ENCODE results near the gene SCLT1. TPM values are rescaled to one million over a fixed set of nuclear protein-coding genes. Genes with fewer than 3 reads are reported as not detected.

Gene SCLT1
- polyA plus RNA-seq, 1 of the 3 experiments (the other 2 are of a cell fraction) = 2.2 TPM

DNA sequence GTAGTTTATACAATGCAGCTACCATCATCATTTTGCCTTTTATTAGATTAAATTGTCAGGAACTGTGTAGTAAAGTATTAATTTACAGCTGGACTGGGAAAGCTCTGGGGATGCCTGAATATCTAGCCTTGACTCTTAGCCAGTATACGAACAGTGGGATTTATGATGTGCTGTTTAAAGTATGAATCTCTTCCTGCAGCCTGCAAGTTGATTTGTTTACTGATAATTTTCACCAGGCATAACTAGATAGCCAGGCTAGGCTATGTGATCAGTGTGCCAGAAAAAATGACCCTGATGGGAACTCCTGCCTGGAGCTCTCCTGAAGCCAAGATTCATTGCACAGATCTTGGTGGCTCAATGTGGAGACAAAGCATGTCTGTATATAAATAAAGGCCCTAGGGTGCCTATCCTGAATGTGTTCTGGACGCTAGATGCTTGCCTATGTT, 119.2 kb downstream of the SCLT1 start (continued):
- TF ChIP-seq EP300 (IDR thresholded peaks at IDR 0.05; ENCODE audit: borderline replicate concordance in 1 of 2, low read depth in 1 of 2, low read length in 1 of 2) = peak in 1 of 2 experiments; percentile 67; a peak in 2 of 4 replicates
- TF ChIP-seq FOXJ3 (CRISPR knock-in tag; IDR thresholded peaks at IDR 0.05) = no peak
- no peak for TF ChIP-seq MAX (IDR thresholded peaks at IDR 0.05; ENCODE audit: low read depth)
- no peak for TF ChIP-seq RXRA (IDR thresholded peaks at IDR 0.05; ENCODE audit: borderline replicate concordance, low read depth)
- no peak for TF ChIP-seq IRF3 (IDR thresholded peaks at IDR 0.05; ENCODE audit: low read depth, low read length)
- no peak for TF ChIP-seq USF1 (IDR thresholded peaks at IDR 0.05; ENCODE audit: borderline replicate concordance, low read depth)
- no peak for TF ChIP-seq NRF1 (IDR thresholded peaks at IDR 0.05; ENCODE audit: low read depth, low read length)

DNA sequence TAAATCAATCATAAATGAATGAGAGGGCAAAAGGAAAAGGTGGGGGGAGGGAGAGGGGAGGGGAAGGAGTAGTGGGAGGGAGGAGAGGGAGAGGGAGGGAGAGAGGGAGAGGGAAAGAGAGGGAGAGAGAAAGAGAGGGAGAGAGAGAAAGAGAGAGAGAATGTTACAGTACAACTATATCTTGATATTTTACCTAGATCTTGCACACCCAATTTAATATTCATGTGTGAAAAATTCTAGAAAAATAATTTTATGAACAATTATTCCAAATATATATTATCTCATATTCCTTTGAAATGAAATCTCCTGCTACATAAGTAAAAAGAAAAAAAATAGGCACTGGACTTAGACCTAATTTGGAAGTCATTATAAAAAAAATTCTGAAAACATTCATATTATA, 120.0 kb downstream of the SCLT1 start:
- Histone ChIP-seq H3K27me3 (ENCODE audit: insufficient read depth) (no peaks in the 10 kb centered on the region), H3K27ac (ENCODE audit: low read depth in 2 of 2, low read length in 1 of 2) (peak overlapping the region in 1 of 2 experiments; percentile 69; a peak in 1 of 4 replicates), H4K20me1 (ENCODE audit: insufficient read depth) (no peaks in the 10 kb centered on the region), H3K4me3 (ENCODE audit: low read depth in 2 of 2, low read length in 1 of 2) (no peak overlapping the region), H3K79me2 (ENCODE audit: insufficient read depth) (no peaks in the 10 kb centered on the region), H3F3A (replicated peaks; ENCODE audit: insufficient read depth) (peaks cover 8% of the 10 kb centered on the region), H2AFZ (ENCODE audit: low read depth) (no peak overlapping the region), H3K9ac (no peak overlapping the region), H3K4me2 (no peak overlapping the region), H3K4me1 (ENCODE audit: control insufficient read depth in 1 of 2, insufficient read depth in 2 of 2, low read depth in 1 of 2, low read length in 1 of 2) (peaks cover 5 to 7% of the 10 kb centered on the region in 2 experiments; a peak in 2 of 4 replicates), H3K9me2 (no peaks in the 10 kb centered on the region), H3K36me3 (replicated peaks in 1 of 2; ENCODE audit: control insufficient read depth in 1 of 2, insufficient read depth in 2 of 2, low read length in 1 of 2) (peaks cover 3 to 21% of the 10 kb centered on the region in 2 experiments), H3K9me3 (no peaks in the 10 kb centered on the region)
- ChIA-PET POLR2A (no interaction called here), CTCF (no interaction called here)
- no peak for DNase-seq
- TF ChIP-seq EZH2phosphoT487 (IDR thresholded peaks at IDR 0.05; ENCODE audit: borderline replicate concordance, low read depth) (no peak), RXRA (IDR thresholded peaks at IDR 0.05; ENCODE audit: borderline replicate concordance, low read depth) (no peak), FOSL2 (IDR thresholded peaks at IDR 0.05; ENCODE audit: borderline replicate concordance, low read depth) (no peak), TEAD4 (IDR thresholded peaks at IDR 0.05; ENCODE audit: borderline replicate concordance, insufficient read depth) (no peak), NRF1 (IDR thresholded peaks at IDR 0.05; ENCODE audit: low read depth, low read length) (no peak), GABPA (IDR thresholded peaks at IDR 0.05; ENCODE audit: low read depth) (no peak), NFIC (IDR thresholded peaks at IDR 0.05; ENCODE audit: borderline replicate concordance) (no peak), MXI1 (IDR thresholded peaks at IDR 0.05; ENCODE audit: low read depth, low read length) (no peak), RCOR1 (IDR thresholded peaks at IDR 0.05; ENCODE audit: low read length) (no peak), IRF3 (IDR thresholded peaks at IDR 0.05; ENCODE audit: low read depth, low read length) (no peak), JUND (IDR thresholded peaks at IDR 0.05) (no peak), YY1 (IDR thresholded peaks at IDR 0.05; ENCODE audit: low read depth) (no peak), RFX5 (IDR thresholded peaks at IDR 0.05; ENCODE audit: low read length) (no peak), GATA2 (CRISPR knock-in tag; IDR thresholded peaks at IDR 0.05) (no peak)
- TF ChIP-seq, protein P1, sequence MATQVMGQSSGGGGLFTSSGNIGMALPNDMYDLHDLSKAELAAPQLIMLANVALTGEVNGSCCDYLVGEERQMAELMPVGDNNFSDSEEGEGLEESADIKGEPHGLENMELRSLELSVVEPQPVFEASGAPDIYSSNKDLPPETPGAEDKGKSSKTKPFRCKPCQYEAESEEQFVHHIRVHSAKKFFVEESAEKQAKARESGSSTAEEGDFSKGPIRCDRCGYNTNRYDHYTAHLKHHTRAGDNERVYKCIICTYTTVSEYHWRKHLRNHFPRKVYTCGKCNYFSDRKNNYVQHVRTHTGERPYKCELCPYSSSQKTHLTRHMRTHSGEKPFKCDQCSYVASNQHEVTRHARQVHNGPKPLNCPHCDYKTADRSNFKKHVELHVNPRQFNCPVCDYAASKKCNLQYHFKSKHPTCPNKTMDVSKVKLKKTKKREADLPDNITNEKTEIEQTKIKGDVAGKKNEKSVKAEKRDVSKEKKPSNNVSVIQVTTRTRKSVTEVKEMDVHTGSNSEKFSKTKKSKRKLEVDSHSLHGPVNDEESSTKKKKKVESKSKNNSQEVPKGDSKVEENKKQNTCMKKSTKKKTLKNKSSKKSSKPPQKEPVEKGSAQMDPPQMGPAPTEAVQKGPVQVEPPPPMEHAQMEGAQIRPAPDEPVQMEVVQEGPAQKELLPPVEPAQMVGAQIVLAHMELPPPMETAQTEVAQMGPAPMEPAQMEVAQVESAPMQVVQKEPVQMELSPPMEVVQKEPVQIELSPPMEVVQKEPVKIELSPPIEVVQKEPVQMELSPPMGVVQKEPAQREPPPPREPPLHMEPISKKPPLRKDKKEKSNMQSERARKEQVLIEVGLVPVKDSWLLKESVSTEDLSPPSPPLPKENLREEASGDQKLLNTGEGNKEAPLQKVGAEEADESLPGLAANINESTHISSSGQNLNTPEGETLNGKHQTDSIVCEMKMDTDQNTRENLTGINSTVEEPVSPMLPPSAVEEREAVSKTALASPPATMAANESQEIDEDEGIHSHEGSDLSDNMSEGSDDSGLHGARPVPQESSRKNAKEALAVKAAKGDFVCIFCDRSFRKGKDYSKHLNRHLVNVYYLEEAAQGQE (IDR thresholded peaks at IDR 0.05; ENCODE audit: low read depth, low read length) = no peak
